HG02973 (cell line): ENCODE measurements around the gene BCAS1.

Experiments used
- ATAC-seq: cut with Tn5 transposase; IDR thresholded peaks from one replicate; pipeline ENCODE4 v1.9.1; 2021; ENCODE audit warnings: moderate library complexity; ENCODE audit not compliant: unreplicated experiment

The BCAS1 gene

GRCh38 chr20:53914781-53915445 is 155.5 kb downstream of the BCAS1 start:
- ATAC-seq = no peak

- ATAC-seq = no peak
These were observed 156.2 kb downstream of the BCAS1 start for GRCh38 chr20:53914091-53914780.

- ATAC-seq = no peak
These were observed 159.1 kb downstream of the BCAS1 start for GRCh38 chr20:53911301-53911700.

GRCh38 chr20:53910351-53911002 is 159.9 kb downstream of the BCAS1 start:
- ATAC-seq = no peak

GRCh38 chr20:53907968-53908751 is 162.2 kb downstream of the BCAS1 start:
- no peak for ATAC-seq

- ATAC-seq = no peak
These were observed 164.6 kb downstream of the BCAS1 start for GRCh38 chr20:53905820-53906191.

GRCh38 chr20:53905019-53905819 is 165.2 kb downstream of the BCAS1 start:
- ATAC-seq = peak; percentile 45

- ATAC-seq = no peak
These were observed 166.1 kb downstream of the BCAS1 start for GRCh38 chr20:53904261-53904660.

GRCh38 chr20:53903652-53903987 is 166.8 kb downstream of the BCAS1 start:
- ATAC-seq = no peak

GRCh38 chr20:53902968-53903651 is 167.3 kb downstream of the BCAS1 start:
- no peak for ATAC-seq

- no peak for ATAC-seq
These were observed 168.8 kb downstream of the BCAS1 start for GRCh38 chr20:53901497-53902096.

GRCh38 chr20:53901064-53901463 is 169.3 kb downstream of the BCAS1 start:
- no peak for ATAC-seq

GRCh38 chr20:53900380-53900999 is 169.9 kb downstream of the BCAS1 start:
- ATAC-seq = no peak

- peak; percentile 67 for ATAC-seq
These were observed 170.8 kb downstream of the BCAS1 start for GRCh38 chr20:53899351-53900167.

- no peak for ATAC-seq
These were observed 171.8 kb downstream of the BCAS1 start for GRCh38 chr20:53898556-53898931.

- no peak for ATAC-seq
These were observed 172.4 kb downstream of the BCAS1 start for GRCh38 chr20:53897884-53898555.

- ATAC-seq = no peak
These were observed 173.7 kb downstream of the BCAS1 start for GRCh38 chr20:53896647-53897046.

- no peak for ATAC-seq
These were observed 174.4 kb downstream of the BCAS1 start for GRCh38 chr20:53896041-53896440.
